ENCODE results near the gene E2F8. TPM values are rescaled to one million over a fixed set of nuclear protein-coding genes. Genes with fewer than 3 reads are reported as not detected.
A peak's percentile ranks its signal among the peaks of the same experiment; 100 is the strongest.

Gene E2F8
- total and polyA plus RNA-seq, 8 donors = 2.3 to 79.7 (median 41.8) TPM

DNA sequence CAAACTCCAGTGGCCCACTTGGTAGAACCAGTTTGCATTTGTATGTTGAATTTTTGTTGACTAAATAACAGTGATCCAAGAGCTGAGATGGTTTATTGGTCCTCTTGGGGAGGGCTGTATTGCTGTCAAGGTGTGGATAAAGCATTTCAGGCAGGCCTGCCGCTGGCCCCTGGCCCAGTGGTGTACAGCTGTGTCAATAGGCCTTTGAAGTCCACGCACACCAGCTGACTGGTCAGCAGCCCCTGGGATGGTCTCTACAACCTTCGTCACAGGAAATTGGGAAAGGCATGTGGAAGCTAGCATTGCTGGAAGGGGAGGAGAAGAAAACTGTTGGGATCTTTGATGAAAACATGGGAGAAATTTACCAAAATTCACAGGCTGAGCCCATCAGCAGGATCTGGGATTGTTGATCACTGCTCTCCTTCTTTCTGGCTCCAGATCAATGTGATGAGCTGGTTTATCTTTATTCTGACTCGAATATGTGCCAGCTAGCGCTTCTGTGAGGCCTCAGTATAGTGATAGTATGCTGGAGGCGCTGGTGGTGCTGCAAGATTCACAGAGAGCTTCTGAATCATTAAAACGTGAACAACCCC, 12.5 kb upstream of the E2F8 start:
- TF ChIP-seq, protein P1, sequence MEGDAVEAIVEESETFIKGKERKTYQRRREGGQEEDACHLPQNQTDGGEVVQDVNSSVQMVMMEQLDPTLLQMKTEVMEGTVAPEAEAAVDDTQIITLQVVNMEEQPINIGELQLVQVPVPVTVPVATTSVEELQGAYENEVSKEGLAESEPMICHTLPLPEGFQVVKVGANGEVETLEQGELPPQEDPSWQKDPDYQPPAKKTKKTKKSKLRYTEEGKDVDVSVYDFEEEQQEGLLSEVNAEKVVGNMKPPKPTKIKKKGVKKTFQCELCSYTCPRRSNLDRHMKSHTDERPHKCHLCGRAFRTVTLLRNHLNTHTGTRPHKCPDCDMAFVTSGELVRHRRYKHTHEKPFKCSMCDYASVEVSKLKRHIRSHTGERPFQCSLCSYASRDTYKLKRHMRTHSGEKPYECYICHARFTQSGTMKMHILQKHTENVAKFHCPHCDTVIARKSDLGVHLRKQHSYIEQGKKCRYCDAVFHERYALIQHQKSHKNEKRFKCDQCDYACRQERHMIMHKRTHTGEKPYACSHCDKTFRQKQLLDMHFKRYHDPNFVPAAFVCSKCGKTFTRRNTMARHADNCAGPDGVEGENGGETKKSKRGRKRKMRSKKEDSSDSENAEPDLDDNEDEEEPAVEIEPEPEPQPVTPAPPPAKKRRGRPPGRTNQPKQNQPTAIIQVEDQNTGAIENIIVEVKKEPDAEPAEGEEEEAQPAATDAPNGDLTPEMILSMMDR (IDR thresholded peaks at IDR 0.05) = no peak
- ATAC-seq (no peak), DNase-seq (peak in 1 of 4 donors; percentile 9)
- intact Hi-C loops (cut with DNase I) = no loop called here
- Histone ChIP-seq H3K9me3 (no peaks in the 10 kb centered on the region), H3K27ac (no peak overlapping the region), H3K36me3 (no peaks in the 10 kb centered on the region), H3K4me3 (no peak overlapping the region), H3K4me1 (no peaks in the 10 kb centered on the region), H3K27me3 (no peaks in the 10 kb centered on the region)

DNA sequence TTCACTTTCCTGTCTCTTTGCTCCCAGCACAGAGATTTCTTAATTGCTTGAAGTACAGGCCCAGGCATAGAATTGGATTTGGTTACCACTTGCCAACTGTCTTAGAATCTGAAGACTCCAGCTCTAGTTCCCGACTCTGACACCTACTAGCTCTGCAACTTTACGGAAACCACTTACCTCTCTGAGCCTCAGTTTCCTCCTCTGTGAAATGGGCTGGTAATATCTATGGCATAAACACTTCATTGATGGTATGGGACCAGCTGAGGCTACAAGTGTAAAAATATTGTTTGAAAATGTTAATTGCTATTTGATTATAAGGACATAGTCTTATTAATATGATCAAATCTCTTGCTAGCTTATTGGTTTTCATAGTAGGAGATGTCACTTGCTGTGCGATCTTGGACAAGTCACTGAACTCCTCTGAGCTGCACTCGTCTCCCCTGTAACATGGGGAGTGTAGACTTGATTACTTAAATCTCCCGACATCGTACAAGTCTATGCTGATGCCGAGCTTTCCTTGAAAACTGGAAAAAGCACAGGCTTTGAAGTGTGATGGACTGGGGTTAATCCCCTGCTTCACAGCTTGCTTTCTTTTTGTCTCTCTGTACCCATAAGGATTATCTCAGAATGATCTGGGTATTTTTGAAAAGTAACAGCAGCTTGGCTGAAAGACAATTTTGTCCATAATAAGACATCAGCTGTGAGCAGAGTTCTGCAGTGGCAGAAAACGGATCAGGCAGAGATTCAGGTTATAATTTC, 11.8 kb upstream of the E2F8 start:
- H3K9me3 ChIP-seq = no peaks in the 10 kb centered on the region
- H3K4me1 ChIP-seq = no peaks in the 10 kb centered on the region
- no peaks in the 10 kb centered on the region for H3K27me3 ChIP-seq
- no peak overlapping the region for H3K4me3 ChIP-seq
- no peak overlapping the region for H3K27ac ChIP-seq
- ATAC-seq (no peak), DNase-seq (no peak)
- TF ChIP-seq, protein P1 (IDR thresholded peaks at IDR 0.05) = no peak
- intact Hi-C loops (cut with DNase I) = no loop called here
- H3K36me3 ChIP-seq = no peaks in the 10 kb centered on the region

DNA sequence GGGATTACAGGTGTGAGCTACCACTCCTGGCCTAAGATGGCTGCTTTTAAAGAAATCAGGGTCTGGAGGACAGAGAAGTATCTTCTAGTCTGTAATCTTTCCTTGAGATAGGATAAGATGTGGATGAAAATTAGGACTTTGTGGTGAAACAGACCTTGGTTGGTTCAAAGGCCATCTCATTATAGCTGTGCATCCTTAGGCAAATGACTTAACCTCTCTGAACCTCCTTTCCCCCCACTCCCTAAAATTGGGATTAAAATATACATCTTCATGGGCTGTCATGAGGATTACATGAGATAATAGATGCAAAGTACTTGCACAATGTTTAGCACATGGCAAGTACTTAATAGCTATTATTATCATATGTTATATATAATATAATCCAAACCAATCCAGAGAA, 10.8 kb upstream of the E2F8 start:
- Histone ChIP-seq H3K9me3 (no peaks in the 10 kb centered on the region), H3K36me3 (no peaks in the 10 kb centered on the region), H3K27ac (no peak overlapping the region), H3K27me3 (no peaks in the 10 kb centered on the region), H3K4me3 (no peak overlapping the region), H3K4me1 (no peaks in the 10 kb centered on the region)
- DNase-seq = no peak
- no peak for ATAC-seq
- intact Hi-C loops (cut with DNase I) = no loop called here
- TF ChIP-seq, protein P1 (IDR thresholded peaks at IDR 0.05) = no peak

DNA sequence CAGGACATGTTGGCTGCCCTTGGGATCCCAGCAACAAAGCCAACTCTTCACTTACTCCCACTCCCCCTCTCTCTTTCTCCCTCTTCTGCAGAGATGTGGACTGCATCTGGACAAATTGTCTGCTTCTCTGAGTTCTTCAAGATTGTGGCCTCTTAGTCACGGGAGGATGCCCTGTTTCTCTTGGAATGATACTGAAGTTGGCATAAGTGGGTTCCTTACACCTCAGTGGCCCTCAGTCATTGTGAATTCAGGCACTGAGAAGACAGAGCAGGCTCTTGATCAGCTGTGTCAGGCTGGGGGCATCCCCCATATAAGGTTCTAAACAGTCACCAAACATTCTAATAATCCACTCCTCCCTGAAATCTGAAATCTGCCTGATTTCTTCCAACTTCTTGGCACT, 6.1 kb upstream of the E2F8 start:
- TF ChIP-seq, protein P1 (IDR thresholded peaks at IDR 0.05) = no peak
- Histone ChIP-seq H3K9me3 (no peaks in the 10 kb centered on the region), H3K4me1 (peaks cover 13 to 24% of the 10 kb centered on the region in 2 donors), H3K4me3 (no peak overlapping the region), H3K36me3 (no peaks in the 10 kb centered on the region), H3K27ac (no peak overlapping the region), H3K27me3 (peaks cover 9 to 24% of the 10 kb centered on the region in 2 donors)
- intact Hi-C loops (cut with DNase I) = no loop called here
- DNase-seq = no peak
- no peak for ATAC-seq

DNA sequence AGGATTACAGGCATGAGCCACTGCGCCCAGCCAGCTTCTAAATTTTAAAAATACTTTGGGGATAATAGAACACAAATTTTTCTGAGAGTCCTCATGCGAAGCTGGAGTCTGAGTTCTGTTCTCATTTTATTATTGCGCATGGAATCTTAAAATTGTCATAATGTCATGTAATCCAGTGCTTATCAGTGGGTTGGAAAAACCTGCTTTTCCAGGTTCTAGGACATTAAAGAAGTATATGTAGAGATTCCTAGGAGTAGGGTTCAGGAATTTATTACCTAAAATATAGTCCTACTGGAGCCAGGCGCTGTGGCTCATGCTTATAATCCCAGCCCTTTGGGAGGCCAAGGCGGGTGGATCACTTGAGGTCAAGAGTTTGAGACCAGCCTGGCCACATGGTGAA, 4.6 kb upstream of the E2F8 start:
- peaks cover 15 to 37% of the 10 kb centered on the region in 2 donors for H3K4me1 ChIP-seq
- intact Hi-C loops (cut with DNase I) = no loop called here
- peaks cover 15 to 37% of the 10 kb centered on the region in 2 donors for H3K27me3 ChIP-seq
- no peaks in the 10 kb centered on the region for H3K9me3 ChIP-seq
- TF ChIP-seq, protein P1 (IDR thresholded peaks at IDR 0.05) = no peak
- ATAC-seq (no peak), DNase-seq (no peak)
- H3K4me3 ChIP-seq = no peak overlapping the region
- H3K36me3 ChIP-seq = no peaks in the 10 kb centered on the region
- no peak overlapping the region for H3K27ac ChIP-seq
